ENCODE results near the gene ST14.
"Not testable (repeated sequence)": the region's sequence is repeated elsewhere in the genome, so short reads cannot be mapped to it uniquely, and the experiment has no call there.

ST14 gene

DNA sequence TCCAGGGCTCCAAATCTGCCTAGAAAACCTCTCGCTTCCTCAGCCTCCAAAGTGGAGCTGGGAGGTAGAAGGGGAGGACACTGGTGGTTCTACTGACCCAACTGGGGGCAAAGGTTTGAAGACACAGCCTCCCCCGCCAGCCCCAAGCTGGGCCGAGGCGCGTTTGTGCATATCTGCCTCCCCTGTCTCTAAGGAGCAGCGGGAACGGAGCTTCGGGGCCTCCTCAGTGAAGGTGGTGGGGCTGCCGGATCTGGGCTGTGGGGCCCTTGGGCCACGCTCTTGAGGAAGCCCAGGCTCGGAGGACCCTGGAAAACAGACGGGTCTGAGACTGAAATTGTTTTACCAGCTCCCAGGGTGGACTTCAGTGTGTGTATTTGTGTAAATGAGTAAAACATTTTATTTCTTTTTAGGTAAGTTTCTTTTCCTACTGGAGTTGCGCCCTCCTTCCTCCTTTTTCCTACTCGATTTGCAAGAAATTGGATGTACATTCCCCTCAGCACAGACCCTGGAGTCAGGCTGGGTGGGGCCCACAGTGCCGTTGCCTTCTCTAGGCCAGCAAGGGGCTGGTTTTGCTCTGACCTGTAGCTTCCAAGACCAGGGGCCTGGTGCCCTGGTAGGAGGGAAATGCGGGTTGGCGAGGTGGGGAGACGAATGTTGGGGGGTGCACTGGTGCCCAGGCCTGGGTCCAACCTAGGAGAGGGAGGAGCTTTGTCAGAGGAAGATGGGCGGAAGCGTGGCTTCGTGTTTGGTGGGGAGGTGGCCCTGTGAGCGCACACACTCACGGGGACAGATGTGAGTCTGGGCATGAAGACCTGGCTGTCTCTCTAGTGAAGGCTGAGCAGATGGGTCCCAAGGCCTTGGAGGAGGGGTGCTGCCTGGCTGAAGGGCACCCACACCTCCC is 50.6 kb downstream of the ST14 start:
- no peak for DNase-seq (ENCODE audit: low read depth in 2 of 2)

DNA sequence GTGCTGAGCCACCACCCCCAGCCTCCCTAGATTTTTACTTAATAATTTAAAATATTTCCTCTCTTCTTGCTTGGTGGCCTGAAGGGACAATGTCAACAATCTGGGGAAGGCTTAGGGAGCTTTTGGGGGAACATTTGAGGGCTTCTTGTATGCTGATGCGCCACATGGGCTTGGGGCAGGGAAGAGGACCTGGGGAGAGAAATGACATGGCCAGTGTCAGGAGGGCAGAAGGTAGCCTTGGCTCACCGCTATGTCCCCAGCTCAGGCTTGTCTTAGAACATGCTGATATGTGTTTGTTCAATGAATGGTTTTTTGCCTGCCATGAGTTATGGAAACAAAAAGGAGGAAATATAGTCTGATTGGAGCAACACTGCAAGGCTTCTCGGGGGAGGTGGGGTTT is 51.6 kb downstream of the ST14 start:
- DNase-seq (ENCODE audit: low read depth in 2 of 2), result no peak

DNA sequence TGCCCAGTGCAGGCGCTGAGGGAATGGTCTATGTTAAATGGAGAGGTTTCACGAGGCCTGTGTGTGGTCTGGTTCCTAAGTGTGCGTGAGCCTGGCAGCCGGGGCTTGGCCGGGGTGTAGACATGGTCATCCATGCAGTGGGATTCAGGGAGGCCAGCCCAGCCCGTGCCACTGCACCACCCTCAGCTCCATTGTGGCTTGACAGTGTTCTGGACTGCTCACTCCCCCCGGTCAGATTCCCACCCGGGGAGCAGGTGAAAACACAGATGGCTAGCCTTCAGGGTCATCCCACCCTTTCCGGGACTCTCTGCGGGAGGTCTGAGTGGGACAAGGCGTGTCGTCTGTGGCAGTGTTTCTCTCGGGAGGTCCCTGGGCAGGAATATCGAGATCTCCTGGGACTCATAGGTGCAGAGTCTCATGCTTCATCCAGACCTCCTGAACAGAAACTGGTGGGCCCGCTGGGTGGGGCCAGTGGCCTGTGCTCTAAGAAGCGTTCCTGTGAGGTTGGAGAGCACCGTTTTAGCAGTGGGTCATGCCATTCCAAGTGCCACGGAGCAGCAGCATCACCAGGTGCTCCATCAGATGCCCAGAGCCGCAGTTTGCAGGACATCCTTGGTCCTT is 52.3 kb downstream of the ST14 start:
- DNase-seq (ENCODE audit: low read depth in 2 of 2), result no peak

DNA sequence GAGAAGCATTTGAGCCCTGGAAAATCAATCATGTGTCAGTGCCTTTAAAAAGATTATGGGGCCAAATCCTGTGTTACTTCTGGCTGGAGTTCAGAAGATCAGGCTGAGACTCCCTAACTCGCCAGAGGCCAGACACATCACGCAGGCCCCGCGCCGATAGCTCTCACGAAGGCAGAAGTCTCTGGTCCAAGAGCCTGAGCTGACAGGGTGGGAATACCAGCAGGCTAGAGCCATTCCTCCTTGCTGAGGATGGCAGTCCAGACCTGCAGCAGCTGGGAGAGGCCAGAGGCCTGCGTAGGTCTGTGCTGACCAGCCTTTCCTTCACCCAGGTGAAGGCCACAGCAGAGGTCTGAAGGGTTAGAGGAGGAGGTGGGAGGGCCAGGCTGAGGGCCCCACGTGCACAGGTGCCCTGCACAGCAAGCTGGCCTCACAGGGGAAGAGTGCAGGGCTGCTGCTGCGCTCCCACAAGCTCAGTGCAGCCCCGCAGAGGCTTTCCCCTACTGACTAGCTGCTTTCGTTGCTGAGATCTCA is 52.9 kb downstream of the ST14 start:
- no peak for DNase-seq (ENCODE audit: low read depth in 2 of 2)

DNA sequence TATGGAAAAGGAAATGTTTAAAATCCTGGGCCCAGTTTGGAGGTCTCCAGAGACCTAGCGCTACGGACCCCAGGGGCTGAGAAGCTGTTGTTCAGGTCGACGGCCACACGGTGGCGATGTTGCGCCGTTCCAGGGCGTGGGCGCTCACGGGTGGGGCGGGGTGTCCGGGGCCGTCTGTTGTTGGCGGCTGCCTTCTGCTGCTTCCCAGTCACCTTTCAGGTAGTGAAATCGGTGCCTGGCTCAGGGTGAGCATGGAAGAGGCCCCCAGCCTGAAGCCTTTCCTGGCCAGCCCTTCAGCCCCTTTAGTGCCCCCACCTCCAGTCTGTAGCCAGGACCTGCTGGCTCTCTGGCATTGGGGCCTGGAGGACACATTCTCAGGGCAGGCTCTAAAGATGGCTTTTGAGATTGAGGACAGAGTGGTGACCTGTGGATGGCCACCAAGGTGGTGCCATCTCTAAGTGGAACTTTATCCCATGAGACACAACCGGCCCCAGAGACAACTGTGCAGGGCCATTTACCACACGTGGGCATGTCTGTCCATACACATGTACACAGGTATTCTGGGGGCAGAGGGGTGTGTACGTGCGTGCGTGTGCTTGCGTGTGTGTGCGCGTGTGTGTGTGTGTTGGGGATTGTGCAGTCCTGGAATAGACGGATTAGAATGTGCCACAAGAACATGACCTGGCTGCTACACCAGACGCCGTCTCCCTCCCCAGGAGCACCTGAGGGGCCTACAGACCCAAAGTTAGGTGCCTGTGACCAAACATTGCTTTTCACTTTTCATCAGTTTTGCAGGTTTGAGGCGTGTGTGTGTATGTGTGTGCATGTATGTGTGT is 53.8 kb downstream of the ST14 start:
- peak; percentile 25 to 42 for DNase-seq (ENCODE audit: low read depth in 2 of 2)

DNA sequence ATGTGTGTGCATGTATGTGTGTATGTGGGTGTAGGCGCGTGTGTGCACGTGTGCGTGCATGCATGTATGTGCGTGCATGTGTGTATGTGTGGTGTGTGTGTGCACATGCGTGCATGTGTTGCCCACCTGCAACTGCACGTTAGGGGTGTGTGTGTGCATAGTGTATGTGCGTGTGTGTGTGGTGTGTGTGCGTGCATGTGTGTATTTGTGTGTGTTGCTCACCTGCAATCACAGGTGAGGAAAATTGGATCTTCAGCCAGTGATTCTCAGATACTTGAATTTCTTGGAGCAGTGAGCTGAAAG is 54.3 kb downstream of the ST14 start:
- DNase-seq (ENCODE audit: low read depth in 2 of 2), result no peak

DNA sequence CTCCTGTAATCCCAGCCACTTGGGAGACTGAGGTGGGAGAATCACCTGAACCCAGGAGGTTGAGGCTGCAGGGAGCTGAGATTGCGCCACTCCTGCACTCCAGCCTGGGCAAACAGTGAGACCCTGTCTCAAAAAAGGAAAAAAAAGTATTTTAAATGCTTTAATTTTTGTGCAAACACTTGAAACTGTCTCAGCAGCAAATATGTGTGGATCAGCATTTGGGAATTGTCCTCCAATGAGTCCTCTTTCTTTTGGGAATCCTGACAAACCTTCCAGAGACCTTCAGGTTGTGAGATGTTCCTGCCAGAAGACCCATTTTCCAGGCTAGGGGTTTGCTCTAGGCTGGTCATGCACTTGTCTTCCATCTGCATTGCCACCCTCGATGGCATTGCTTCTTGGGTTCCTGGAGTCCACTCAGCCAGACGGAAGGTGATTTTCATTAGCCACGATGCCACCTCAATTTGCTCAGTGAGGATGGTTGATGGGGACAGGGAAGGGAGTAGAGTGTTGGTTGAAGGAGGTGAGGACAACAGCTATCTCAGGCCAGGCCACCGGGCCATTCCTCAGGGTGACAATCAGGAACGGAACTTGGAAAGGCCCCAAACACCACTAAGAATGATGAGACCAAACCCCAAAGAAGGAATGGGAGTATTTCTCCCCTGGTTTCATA is 55.4 kb downstream of the ST14 start:
- DNase-seq (ENCODE audit: low read depth in 2 of 2), result no peak

DNA sequence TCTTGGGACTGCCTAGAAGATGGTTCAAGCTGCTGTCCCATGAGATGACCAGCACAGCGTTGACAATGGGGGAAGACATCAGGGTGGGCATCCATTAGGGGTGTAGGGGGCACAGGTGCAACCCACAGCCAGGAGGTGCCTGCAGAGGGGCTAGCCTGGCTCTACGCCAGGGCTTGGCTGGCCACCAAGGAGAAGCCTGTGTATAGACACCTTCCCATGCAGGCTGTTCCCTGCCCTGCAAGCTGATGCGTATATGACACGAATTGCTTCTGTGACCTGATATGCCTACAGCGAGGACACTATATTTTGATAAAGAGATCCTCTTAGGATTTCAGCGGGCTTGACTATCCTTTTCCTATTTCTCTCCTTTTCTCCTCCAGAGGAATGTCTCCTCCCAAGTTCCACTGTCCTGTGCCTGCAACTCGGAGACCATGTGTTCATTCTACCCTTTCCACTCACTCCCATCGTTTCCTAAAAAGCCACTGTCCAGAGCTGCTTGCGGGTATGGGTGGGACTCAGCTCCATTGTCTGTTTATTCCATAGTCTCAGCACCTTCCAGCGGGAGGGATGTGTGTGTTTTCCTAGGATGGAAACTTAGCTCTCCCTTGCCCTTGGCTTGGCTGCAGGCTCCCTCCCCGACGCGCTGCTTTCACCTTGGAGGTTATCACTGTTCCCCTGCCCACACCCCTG is 56.1 kb downstream of the ST14 start:
- no peak for DNase-seq (ENCODE audit: low read depth in 2 of 2)

DNA sequence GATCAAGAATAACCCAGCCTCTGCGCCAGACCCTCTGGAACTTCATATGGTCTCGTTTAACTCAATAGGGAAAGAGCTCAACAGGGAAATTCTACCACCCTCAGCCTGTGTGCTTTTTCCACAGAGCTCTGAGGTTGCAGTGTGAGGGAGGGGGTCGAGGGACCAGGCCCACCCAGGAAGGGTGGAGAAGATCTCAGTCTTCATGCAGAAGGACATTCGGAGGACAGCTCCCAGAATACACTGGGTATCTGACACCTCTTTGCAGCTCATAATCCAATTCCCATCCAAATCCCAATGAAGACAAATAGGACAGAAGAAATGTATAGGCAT is 56.6 kb downstream of the ST14 start:
- DNase-seq (ENCODE audit: low read depth in 2 of 2), result no peak

DNA sequence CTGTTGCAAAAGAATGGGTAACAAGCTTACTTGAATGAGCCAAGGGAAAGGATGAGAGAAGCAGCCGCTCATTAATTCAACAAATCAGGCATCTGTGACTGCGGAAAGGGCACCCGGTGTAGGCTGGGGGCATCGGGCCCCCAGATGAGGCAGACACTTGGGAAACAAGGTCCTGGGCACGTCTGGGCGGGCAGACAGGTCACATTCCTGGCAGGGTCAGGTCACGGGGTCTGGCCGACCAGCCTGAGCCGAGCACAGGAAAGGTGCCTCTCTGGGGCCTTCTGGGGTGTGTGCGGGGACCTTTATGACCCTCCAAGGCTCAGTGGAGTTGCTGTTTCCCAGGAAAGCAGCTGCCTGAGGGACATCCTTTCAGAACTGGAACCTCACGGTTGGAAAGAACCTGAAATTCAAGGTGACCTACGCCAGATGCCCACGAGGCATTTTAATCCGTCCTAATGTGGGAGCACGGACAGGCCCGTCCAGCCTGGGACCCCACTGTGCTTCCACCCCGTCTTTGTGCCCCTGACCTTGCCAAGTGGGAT is 57.1 kb downstream of the ST14 start:
- no peak for DNase-seq (ENCODE audit: low read depth in 2 of 2)

DNA sequence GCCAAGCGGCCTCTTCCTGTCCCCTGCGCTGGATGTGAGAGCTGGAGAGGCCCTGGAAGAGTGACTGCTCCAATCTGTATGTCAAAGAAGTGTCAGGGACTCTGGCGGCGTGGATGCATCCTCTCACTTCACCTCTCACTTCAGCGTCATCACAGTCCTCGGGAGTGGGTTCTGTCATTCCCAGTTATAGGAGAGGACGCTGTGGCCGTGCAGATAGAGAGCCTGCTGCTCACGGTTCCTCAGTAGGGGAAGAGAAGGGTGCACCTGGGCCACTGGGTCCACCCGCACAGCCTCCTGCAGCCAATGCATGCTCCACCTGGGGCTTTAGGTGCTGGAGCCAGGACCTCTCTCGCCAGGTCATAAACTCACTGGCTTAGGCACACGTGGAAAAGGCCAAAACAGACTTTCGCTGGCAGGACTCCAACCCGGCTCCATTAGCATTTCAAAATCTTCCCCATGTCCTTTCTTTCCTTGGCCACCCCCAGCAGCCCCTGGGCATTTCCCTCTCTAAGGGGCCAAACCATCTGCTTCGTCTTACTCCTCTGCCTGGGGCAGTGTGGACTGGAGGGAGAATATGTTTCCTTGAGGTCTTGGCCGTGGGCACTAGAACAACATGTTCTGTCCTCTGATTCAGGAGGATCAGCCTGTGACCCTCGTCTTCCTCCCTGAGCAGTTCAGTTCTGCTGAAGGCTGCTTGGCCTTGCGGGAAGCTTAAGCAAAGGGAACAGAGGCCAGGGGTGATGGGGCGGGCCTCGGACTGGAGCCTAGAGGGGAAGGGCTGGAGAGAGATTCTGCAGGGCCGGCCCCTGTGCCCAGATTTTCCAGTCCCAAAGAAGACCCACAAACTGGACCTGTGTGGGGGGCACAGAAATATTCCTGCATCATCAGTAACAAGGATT is 57.8 kb downstream of the ST14 start:
- DNase-seq (ENCODE audit: low read depth in 2 of 2), result no peak

DNA sequence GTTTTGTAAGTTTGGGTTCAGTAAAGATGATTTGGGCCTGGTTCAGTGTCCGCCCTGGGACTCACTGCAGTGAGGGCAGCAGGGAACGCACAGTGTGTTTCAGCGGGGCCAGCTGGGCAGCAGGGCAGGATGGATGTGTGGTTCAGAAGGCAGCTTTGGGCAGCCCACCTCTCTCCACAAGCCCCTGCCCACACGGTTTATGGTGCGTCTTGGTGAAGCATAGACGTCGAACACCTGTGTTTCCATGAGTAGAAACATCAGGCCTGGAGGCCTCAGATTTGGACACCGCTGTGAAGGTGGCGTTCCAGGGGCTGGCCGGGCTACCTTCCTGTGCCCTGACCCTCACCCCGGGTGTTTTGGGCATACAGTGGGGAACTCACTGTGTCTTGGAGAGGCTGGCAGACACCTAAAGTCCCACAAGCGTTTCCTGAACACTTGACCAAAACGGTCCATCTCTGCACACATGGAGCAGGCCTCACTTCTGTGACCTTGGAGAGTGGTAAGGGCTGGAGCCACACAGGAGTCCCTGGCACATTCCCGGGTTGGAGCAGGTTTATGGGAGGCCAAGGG is 59.0 kb downstream of the ST14 start:
- DNase-seq (ENCODE audit: low read depth in 2 of 2), result no peak

DNA sequence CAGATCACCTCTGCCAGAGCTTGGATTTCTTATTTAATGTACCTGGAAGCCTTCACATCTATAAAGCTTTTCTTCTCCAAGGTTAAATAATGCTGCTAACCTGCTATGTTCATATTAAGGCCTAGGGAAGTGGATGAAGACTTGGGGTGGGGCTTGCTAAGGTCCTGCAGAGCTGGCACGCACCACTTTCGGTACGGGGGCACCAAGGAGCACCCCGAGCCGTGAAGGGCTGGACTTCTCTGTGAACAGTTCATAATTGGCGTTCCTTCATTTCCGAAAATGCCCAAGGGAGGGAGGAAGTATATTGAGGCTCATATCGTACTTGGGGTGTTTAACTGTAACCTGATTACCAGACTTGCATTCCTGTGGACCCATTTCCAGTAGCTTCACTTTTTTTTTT is 59.6 kb downstream of the ST14 start:
- DNase-seq (ENCODE audit: low read depth in 2 of 2), result no peak

DNA sequence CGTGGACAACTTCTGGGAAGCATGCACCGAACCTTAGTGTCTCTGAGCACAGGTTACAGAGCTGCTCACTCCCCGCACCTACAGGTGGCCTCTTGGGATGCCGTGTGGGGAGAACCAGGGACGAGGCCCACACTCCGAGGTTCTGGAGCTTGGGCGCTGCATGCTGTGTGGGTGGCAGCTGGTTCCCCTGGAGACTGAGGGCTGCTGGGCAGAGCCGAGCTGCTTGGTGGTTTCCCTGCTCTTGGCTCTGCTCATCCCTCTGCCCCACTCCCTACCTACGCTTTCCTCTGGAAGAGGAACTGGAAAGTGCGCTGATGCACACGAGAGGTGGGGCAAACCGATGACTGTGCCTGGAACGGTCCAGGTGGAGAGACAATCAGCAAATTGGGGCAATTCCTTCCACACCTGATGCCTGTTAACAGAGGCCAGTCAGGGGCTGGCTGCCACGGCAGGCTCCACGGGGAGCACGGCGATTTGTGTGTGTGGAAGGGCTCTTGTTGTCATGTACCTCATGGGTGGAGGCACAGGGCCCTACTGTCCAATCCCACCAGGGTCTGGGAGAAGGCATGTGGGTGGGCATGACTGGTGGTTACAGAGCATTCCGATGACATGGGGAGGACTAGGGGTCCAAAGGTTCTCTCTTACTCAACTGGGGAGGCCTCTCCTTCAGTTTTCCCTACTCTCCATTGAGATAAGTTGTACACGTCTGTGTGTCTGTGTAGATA is 60.9 kb downstream of the ST14 start:
- no peak for DNase-seq (ENCODE audit: low read depth in 2 of 2)

DNA sequence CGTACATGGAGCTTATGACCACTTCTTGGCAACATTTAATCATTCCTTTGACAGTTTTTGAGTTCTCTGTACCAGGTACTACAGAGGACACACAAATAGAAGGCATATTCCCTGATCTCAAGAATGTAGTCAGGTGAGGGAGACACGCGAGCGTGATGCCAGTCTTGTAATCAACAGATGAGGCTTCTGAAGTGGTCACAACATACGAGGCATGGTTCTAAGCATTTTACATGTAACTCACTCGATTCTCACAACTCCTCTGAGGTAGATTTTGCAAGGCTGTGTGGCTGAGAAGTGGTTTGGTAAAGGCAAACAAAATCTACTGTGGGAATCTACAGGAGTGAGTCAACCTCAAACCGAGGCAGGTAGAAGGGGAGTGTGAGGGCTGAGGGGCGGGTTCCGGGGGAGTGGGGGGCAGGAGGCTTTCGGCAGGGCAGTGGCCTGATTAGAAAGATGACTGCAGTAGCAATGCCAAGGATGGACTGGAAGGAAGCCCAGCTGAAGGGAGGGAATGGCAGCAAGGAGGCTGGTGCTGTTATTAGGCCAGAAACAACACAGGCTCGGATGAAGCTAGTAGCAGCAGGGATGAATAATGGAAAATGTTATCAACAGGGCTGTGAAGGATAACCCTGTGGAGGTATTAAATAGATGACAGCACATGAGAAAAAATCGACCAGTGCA is 63.8 kb downstream of the ST14 start:
- DNase-seq (ENCODE audit: low read depth in 2 of 2), result no peak

DNA sequence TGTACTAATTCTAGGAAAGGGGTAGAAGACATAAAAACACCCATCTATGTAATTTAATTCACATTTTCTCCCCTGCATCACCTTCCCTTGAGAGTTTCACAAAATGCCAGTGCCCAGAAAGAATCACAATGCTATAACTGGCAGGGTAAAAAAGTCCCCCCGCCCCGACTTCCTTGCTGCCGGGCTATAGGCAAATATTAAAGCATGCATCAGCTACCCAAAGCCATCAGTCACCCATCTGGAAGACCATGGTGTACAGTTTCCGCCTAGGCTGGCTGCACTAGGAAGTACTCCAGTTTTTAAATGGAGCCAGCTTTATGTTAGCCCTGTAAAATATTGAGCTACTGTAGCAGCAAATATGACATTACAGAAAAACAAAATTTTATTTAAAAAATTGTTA is 67.8 kb downstream of the ST14 start:
- no peak for DNase-seq (ENCODE audit: low read depth in 2 of 2)

DNA sequence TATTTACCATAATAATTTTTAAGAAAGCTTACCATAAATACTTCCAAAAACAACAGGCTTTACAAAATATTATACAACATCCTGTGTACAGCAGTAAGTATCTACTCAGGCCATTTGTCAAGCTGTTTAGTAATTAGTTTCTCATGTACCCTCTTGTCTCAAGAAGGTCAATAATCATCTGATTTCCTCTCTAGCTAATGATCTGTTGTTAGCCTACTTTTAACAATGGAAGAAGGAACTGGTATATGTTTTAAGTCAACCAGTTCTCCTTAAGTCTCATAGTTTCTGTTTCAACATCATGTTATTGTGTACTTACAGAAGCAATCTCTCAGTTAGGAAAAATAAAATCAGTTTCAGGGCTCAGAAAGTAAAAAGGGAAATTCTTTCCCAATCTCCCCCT is 73.9 kb downstream of the ST14 start:
- not testable (repeated sequence) for DNase-seq (ENCODE audit: low read depth in 2 of 2)

DNA sequence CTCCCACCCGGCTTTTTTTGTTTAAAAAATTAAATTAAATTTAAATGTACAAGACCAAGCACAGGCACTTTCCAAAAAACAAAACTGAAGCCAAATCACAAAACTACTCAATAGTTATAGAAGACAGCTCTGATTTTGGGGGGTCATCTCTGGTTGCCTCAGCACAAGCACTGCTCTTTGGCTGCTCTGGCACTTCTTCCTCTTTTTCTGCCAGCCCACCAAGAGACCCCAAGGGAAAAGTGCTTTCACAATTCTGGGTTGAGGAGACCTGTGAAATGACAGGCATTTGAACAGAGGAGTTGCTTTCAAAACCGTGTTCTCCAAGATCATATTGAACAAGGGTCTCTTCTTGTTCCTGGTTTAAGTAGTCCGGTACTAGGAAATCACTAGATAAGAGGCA is 74.3 kb downstream of the ST14 start:
- DNase-seq (ENCODE audit: low read depth in 2 of 2), result not testable (repeated sequence)

DNA sequence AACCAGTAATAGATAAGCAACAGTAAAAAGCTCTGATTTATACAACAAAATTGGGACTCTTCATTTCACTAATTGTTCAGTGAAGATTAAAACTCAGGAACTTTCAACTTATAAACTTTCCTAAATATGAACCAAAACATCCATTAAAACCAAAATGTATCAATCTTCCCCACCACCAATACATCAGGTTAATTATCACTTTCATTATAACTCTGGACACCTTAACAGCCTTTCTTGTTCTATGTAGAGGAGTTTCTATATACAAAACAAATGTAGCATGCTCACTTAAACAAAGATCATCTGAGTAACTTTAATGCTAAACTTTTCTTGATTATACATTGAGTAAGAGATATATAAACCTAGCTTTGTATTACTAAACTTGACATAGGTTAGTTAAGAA is 74.7 kb downstream of the ST14 start:
- no peak for DNase-seq (ENCODE audit: low read depth in 2 of 2)

Data from stimulated activated CD8-positive, alpha-beta memory T cell treated with anti-CD3 and anti-CD28 coated beads, Interleukin-7, amount 100 ng/mL, for 4 hours (primary cell).